Loucy (cell line): ENCODE measurements around the gene SAMD9L.
A peak's percentile ranks its signal among the peaks of the same experiment; 100 is the strongest.

Source experiments
- H2AFZ ChIP-seq: fragments of 200-600 bp; sonication (generic); 2 replicates; pipeline ENCODE4 v1.6.0; 2016; ENCODE audit warnings: antibody characterized with exemption, mild to moderate bottlenecking, low read length, moderate library complexity
- H3F3A ChIP-seq: fragments of 200-600 bp; 2 replicates; pipeline ENCODE4 v1.6.0; 2016; ENCODE audit warnings: antibody characterized with exemption, low read depth, mild to moderate bottlenecking
- H3K27me3 ChIP-seq: fragments of 200-600 bp; sonication (generic); 2 replicates; pipeline ENCODE4 v1.6.1; 2014; ENCODE audit warnings: low read length, mild to moderate bottlenecking; ENCODE audit not compliant: insufficient read depth, poor library complexity, severe bottlenecking
- H3K36me3 ChIP-seq: fragments of 200-600 bp; sonication (generic); 2 replicates; pipeline ENCODE4 v1.6.1; 2016; ENCODE audit warnings: low read length; ENCODE audit not compliant: insufficient read depth
- H3K4me1 ChIP-seq: fragments of 200-600 bp; sonication (generic); 2 replicates; pipeline ENCODE4 v1.5.1; 2014; ENCODE audit warnings: low read length, mild to moderate bottlenecking; ENCODE audit not compliant: insufficient read depth, poor library complexity, severe bottlenecking
- H3K4me2 ChIP-seq: fragments of 200-600 bp; sonication (generic); 2 replicates; pipeline ENCODE4 v1.6.0; 2014; ENCODE audit warnings: antibody characterized with exemption, low read length, low read depth, mild to moderate bottlenecking; ENCODE audit not compliant: poor library complexity, severe bottlenecking
- H3K4me3 ChIP-seq: fragments of 200-600 bp; sonication (generic); 2 replicates; pipeline ENCODE4 v1.5.1; 2014; ENCODE audit warnings: low read length, mild to moderate bottlenecking, mixed read lengths; ENCODE audit not compliant: poor library complexity, severe bottlenecking
- H3K79me2 ChIP-seq: fragments of 200-600 bp; sonication (generic); 2 replicates; pipeline ENCODE4 v1.6.1; 2014; ENCODE audit warnings: low read length; ENCODE audit not compliant: insufficient read depth
- H3K9ac ChIP-seq: fragments of 200-600 bp; sonication (generic); 2 replicates; pipeline ENCODE4 v1.6.0; 2014; ENCODE audit warnings: mild to moderate bottlenecking, low read depth, low read length, moderate library complexity; ENCODE audit not compliant: poor library complexity, severe bottlenecking
- H3K9me2 ChIP-seq: fragments of 200-600 bp; sonication (generic); replicated peaks from 2 replicates; pipeline ENCODE4 v1.6.1; 2016; ENCODE audit warnings: low read depth, low read length, mixed read lengths
- H3K9me3 ChIP-seq: fragments of 200-600 bp; sonication (generic); 2 replicates; pipeline ENCODE4 v1.6.1; 2014; ENCODE audit warnings: mild to moderate bottlenecking, antibody characterized with exemption, low read length, low read depth; ENCODE audit not compliant: insufficient read depth
- H4K20me1 ChIP-seq: fragments of 200-600 bp; sonication (generic); 2 replicates; pipeline ENCODE4 v1.6.0; 2014; ENCODE audit warnings: antibody characterized with exemption, low read length, mild to moderate bottlenecking; ENCODE audit not compliant: insufficient read depth, poor library complexity, severe bottlenecking
- EZH2phosphoT487 ChIP-seq: fragments of 200-600 bp; IDR thresholded peaks from 2 replicates; pipeline ENCODE4 v1.6.1; 2018; ENCODE audit warnings: antibody characterized with exemption, mild to moderate bottlenecking, moderate library complexity, borderline replicate concordance
- TF ChIP-seq, protein P1 (sequence below): fragments of 200-600 bp; sonication (generic); conservative IDR thresholded peaks from 2 replicates; pipeline ENCODE4 v1.5.1; 2014; ENCODE audit warnings: mild to moderate bottlenecking, antibody characterized with exemption, low read length

The SAMD9L gene

DNA sequence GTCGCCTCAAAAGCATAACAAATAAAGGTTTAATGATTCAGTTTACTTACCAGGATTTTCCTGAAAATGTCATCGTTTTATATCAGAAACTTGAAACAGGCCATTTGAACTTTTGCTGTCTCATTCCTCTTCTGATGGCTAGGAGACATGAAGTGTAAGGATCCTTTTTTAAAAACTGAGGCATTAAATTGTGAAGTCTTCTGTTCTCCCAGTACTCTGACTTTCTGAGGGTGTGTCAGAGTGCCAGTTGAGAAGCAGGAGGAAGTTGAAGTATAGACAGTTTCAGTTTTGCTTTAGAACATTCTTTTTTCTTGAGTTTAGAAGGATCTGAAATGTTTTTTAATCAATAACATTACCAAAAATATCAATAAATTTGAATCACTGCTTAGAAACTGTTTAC is at the start of gene SAMD9L:
Gene SAMD9L (minus strand): TSS at position 242 of the 400 bp plus-strand sequence. CDS start 12,414 bp downstream, outside the sequence.
- peak within 1 kb of the TSS; percentile 66 for H3K9ac ChIP-seq
- H3K4me1 ChIP-seq = peaks cover 27% of the 10 kb centered on the region
- H3K9me3 ChIP-seq = no peaks in the 10 kb centered on the region
- peak within 1 kb of the TSS; percentile 97 for H2AFZ ChIP-seq
- no peaks in the 10 kb centered on the region for H3K79me2 ChIP-seq
- no peaks in the 10 kb centered on the region for H3K36me3 ChIP-seq
- H3K4me2 ChIP-seq = peak within 1 kb of the TSS; percentile 96
- H3K27me3 ChIP-seq = no peaks in the 10 kb centered on the region
- TF ChIP-seq, protein P1, sequence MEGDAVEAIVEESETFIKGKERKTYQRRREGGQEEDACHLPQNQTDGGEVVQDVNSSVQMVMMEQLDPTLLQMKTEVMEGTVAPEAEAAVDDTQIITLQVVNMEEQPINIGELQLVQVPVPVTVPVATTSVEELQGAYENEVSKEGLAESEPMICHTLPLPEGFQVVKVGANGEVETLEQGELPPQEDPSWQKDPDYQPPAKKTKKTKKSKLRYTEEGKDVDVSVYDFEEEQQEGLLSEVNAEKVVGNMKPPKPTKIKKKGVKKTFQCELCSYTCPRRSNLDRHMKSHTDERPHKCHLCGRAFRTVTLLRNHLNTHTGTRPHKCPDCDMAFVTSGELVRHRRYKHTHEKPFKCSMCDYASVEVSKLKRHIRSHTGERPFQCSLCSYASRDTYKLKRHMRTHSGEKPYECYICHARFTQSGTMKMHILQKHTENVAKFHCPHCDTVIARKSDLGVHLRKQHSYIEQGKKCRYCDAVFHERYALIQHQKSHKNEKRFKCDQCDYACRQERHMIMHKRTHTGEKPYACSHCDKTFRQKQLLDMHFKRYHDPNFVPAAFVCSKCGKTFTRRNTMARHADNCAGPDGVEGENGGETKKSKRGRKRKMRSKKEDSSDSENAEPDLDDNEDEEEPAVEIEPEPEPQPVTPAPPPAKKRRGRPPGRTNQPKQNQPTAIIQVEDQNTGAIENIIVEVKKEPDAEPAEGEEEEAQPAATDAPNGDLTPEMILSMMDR = no peak
- TF ChIP-seq EZH2phosphoT487 = no peak
- H3K9me2 ChIP-seq = no peaks in the 10 kb centered on the region
- no peaks in the 10 kb centered on the region for H3F3A ChIP-seq
- H3K4me3 ChIP-seq = peak within 1 kb of the TSS; percentile 86
- H4K20me1 ChIP-seq = no peaks in the 10 kb centered on the region

DNA sequence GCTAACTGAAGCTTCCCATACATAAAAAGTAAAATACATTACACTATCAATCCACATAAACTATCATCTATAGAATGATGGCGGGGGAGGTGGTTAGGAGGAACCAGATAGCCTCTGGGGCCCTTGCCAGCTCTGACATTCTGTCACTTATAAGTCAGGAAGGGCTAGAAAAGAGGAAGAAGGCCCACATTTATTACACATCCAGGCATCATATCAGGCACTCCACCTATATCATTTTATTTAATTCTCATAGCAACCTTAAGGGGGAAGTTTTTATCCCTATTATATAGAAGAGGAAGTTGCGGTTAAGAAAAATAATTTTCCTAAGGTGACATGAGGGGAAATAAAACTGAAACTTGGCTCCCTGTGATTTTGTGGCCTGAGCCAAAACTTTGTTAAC is 48.2 kb upstream of the SAMD9L start:
- H3K36me3 ChIP-seq = no peaks in the 10 kb centered on the region
- no peaks in the 10 kb centered on the region for H3K9me2 ChIP-seq
- H3K79me2 ChIP-seq = no peaks in the 10 kb centered on the region
- no peaks in the 10 kb centered on the region for H3K9me3 ChIP-seq
- H3F3A ChIP-seq = no peaks in the 10 kb centered on the region
- H3K4me2 ChIP-seq = no peak overlapping the region
- H3K4me3 ChIP-seq = no peak overlapping the region
- no peaks in the 10 kb centered on the region for H3K27me3 ChIP-seq
- no peak for TF ChIP-seq EZH2phosphoT487
- TF ChIP-seq, protein P1 = no peak
- no peaks in the 10 kb centered on the region for H3K4me1 ChIP-seq
- H2AFZ ChIP-seq = no peak overlapping the region
- no peaks in the 10 kb centered on the region for H4K20me1 ChIP-seq
- no peak overlapping the region for H3K9ac ChIP-seq

DNA sequence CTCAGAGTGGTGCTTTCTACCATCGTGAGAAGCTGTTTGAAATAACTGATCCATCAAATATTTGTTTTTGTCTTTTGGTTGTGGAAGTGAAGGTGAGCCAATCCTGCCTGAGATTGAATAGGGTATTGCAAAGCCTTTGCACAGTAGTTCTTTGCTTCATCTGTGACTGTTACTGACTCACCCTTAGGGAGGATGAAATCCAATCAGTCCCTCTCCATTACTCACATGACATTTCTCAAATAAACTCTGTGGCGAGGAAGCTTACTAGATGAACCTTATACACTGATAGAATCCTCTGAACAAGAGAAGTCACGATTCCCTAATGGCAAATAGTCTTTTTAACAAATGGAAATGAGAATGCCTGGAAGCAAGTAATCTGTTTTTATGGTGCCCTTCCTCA is 46.2 kb upstream of the SAMD9L start:
- H3K9me3 ChIP-seq = no peaks in the 10 kb centered on the region
- H2AFZ ChIP-seq = no peak overlapping the region
- no peaks in the 10 kb centered on the region for H3K9me2 ChIP-seq
- no peaks in the 10 kb centered on the region for H3K36me3 ChIP-seq
- no peaks in the 10 kb centered on the region for H3F3A ChIP-seq
- no peaks in the 10 kb centered on the region for H3K4me1 ChIP-seq
- no peak overlapping the region for H3K9ac ChIP-seq
- no peaks in the 10 kb centered on the region for H4K20me1 ChIP-seq
- H3K27me3 ChIP-seq = no peaks in the 10 kb centered on the region
- H3K79me2 ChIP-seq = no peaks in the 10 kb centered on the region
- TF ChIP-seq EZH2phosphoT487 = no peak
- TF ChIP-seq, protein P1 = no peak
- H3K4me3 ChIP-seq = no peak overlapping the region
- H3K4me2 ChIP-seq = no peak overlapping the region
